NCI-H1048 (cell line): ENCODE data around the gene TLE2.
"Not testable (repeated sequence)": the region's sequence is repeated elsewhere in the genome, so short reads cannot be mapped to it uniquely, and the experiment has no call there.

Experiments
- DNase-seq: peaks from one replicate; lab custom pipeline; 2025; lab: John Stamatoyannopoulos, UW

Gene TLE2

DNA sequence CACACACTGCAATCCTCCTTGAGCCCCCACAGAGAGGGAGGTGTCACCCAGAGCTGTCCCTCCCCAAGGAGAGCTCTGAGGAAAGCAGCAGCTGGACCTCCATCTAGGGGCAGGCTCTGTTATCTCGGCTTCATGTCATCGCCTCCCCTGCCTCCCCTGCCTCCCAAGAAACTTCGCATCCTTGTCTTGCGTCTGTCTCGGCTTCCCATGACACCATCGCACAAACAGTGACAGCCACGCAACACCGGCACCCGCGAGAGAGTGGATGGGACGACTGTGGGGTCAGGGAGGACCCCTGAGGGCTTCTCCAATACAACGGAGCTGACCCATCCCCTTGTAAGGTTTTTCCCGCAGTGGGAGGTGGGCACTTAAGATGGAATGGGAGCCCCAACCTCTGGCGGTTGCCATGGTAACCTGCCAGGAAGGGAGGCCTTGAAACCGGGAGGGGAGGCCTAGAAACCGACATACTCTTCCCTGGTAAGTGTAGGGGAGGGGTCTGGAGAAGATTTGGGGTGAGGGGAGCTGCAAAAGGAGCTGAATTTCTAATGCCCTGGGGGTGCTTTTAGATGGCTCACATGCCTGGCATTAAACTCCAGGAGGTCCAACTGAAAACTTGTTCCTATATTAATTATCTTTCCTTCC is 16.3 kb downstream of the TLE2 start:
- no peak for DNase-seq

DNA sequence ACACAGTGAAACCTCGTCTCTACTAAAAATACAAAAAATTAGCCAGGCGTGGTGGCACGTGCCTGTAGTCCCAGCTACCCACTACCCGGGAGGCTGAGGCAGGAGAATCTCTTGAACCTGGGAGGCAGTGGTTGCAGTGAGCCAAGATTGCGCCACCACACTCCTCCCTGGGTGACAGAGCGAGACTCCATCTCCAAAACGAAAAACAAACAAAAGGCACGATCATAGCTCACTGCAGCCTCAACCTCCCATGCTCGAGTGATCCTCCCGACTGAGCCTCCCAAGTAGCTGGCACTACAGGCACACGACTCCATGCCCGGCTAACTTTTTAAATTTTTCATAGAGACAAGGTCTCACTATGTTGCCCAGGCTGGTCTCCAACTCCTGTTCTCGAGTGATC is 17.0 kb downstream of the TLE2 start:
- not testable (repeated sequence) for DNase-seq

DNA sequence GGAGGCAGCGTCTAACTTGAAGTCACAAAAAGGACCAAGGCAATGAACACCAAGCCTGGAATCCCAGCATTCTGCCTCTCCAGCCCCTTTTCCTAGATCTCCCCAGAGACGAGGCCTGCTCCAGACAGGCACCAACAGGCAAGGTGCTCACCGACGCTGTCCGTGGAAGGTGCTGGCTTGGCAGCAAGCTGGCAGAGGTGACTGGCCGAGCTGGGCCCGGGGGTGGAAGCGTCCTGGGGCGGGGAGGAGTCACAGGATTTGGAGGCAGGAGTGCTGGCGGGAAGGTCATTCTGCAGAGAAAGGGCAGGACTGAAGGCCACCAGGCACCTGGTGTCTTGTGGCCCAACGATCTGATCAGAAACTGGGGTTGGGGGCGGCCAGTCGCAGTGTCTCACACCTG is 18.2 kb downstream of the TLE2 start:
- no peak for DNase-seq

DNA sequence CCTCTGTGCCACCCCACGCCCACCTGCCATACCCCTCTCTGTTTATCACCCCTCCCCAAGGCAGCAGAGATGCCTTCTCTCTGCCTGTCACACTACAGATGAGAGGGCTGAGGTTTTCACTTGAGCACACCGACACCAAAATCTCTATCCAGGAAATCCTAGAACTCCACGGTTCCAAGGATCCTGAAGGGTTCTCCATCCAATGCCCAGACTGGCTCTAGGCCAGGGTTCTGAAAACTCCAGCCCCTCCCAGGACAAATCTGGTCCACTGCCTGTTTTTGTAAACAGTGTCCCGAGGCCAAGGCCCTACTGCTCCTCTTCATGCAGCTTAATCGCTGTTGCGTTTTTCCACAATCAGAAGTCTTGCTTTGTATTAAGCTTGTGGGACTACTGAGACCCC is 20.1 kb downstream of the TLE2 start:
- DNase-seq: no peak

DNA sequence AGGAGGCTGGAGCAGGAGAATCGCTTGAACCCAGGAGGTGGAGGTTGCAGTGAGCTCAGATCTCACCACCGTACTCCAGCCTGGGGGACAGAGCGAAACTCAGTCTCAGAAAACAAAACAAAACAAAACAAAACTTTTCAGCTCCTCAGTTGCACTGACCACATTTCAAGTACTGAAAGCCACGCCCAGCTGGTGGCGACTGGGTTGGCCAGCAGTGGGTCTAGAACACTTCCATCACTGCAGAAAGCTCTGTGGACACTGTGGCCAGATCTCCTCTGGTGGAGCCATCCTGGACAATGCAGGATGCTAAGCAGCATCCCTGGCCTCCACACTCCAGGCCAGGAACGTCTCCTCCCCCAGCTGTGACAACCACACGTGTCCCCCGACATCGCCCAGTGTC is 21.1 kb downstream of the TLE2 start:
- DNase-seq: no peak

DNA sequence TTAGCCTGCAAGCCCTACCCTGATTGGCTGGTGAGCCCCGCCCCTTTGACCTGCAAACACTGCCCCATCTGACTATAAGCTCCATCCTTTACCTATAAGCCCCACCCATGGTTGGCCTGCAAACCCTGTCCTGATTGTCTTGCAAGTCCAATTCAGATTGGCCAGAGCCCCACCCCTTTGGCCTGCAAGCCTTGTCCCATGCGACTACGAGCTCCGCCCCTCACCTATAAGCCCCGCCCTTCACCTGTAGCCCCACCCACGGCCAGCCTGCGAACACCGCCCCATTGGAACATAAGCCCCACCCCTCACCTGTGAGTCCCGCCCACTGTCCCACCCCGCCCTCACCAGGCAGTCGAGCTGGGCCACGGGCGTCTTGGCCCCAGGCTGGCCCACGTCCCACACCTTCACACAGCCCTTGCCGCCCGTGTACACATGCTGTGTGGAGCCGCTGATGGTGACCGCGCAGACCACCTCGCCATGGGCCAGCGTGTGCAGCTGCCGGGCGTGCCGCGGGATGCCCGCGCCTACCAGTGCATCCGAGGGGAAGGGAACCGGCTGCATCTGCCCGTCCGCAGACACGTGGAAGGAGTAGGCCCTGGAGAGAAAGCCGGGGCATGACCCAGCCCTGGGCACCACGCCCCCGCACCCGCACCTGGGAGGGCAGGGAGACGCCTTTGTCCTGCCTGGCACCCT is 22.9 kb downstream of the TLE2 start:
- DNase-seq: no peak

DNA sequence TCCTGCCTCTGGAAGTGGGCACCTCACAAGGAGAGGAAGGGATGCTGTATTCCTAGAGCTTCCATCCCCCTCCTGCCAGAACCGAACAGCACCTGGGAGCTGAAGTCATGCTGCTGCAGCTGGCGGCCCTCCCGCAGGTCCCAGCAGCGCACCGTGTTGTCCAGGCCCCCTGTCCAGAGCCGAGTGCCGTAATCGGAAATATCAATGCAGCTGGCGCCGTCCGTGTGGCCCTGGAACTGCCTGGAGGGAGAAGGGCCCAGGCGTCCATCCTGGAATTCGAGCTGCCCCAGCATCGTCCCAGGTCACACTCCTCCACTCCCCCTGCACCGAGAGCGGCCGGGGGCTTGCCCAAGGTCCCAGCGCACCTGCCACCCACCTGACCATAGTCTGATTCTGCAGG is 23.7 kb downstream of the TLE2 start:
- no peak for DNase-seq

DNA sequence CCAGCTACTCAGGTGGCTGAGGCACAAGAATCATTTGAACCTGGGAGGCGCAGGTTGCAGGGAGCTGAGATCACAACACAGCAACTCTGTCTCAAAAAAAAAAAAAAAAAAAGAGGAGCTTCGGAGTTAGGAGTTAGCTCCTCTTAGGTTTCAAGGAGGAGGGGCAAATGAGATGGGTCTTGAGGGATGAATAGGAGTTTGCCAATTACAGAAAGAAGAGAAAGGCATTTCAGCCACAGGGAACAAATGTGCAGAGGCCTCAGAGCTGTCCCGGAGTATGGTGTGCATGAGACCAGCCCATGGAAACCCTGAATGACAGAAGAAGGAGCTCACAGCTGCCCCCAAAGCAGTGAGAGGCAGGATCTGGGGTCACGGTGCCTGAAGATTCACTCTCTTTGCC is 24.6 kb downstream of the TLE2 start:
- no peak for DNase-seq

DNA sequence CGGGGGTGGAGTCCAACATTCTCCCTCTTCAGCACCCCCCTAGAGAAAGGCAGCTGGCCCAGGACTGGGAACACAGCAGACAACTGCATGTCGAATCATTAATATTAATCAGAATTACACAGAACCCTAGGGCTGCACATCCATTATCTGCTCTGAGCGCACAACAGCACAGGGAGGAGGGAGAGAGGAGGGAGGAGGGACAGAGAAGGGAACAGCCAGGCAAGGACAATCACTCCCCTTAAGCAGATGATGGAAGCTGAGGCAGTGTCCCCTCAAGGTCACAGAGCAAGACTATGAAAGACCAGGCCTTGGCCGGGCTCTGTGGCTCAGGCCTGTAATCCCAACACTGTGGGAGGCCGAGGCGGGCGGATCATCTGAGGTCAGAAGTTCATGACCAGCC is 26.0 kb downstream of the TLE2 start:
- DNase-seq: no peak

DNA sequence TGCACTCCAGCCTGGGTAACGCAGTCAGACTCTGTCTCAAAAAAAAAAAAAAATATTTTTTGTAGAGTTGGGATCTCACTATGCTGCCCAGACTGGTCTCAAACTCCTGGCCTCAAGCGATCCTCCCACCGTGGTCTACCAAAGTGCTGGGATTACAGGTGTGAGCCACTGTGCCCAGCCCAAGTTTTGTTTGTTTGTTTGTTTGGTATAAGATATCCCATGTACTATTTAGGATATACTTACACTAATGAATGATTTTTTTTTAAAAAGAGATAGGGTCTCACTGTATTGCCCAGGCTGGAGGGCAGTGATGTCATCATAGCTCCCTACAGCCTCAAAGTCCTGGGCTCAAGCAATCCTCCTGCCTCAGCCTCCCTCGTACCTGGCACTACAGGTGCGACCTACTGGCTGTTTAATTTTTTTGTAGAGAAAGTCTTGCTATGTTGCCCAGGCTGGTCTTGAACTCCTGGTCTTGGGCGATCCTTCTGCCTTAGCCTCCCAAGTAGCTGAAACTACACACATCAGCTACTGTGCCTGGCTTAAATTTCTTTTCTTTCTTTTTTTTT is 27.8 kb downstream of the TLE2 start:
- no peak for DNase-seq

DNA sequence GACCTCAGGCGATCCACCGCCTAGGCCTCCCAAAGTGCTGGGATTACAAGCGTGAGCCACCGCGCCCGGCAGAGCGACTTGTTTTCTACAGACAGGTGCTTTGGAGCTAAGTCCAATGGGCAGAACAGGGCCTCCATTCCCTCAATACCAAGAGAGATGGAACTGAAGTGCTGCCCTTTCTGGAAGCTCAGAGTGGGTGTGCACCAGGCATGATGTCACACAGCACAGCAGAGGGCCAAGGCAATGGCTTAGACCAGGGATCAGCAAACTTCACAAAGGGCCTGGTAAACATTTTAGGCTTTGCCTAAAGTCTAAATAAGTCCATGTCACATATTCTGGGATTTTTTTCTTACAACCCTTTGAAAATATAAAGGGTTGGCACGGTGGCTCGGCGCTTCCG is 30.4 kb downstream of the TLE2 start:
- DNase-seq: no peak

DNA sequence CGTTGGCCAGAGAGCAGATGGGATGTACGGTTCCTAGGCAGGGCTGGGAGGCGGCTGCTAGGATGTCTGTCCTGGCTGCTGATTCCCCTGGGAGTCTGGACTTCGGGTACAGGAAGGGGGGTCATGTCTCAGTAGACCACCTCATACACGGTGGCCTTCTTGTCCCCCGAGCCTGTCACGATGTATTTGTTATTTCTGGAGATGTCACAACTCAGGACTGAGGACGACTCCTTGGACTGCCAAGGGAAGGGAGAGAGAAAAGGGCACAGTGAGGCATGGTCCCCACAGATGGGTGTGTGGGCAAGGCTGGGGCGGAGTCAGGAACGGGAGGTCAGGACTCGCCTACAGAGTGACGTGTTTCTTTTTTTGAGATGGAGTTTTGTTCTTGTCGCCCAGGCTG is 31.4 kb downstream of the TLE2 start:
- no peak for DNase-seq

DNA sequence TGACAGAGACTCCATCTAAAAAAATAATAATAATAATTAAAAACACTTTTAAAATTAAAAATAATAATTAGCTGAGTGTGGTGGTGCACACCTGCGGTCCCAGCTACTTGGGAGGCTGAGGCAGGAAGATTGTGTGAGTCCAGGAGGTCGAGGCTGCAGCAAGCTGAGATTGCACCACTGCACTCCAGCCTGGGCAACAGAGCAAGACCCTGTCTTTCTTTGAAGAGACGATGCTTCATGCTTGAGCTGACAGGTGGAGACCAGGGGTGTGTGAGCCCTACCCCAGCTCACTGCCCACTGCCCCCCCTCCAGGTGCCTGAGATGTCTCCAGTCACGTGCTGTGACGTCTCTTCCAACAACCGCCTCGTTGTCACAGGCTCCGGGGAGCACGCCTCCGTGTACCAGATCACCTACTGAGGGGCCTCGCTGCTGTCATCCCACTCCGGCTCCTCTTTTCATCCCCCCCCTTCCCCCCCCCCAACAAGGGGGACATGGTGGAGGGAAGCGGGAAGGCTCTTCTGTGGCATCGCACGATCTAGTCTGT is 34.4 kb downstream of the TLE2 start:
- DNase-seq: no peak

DNA sequence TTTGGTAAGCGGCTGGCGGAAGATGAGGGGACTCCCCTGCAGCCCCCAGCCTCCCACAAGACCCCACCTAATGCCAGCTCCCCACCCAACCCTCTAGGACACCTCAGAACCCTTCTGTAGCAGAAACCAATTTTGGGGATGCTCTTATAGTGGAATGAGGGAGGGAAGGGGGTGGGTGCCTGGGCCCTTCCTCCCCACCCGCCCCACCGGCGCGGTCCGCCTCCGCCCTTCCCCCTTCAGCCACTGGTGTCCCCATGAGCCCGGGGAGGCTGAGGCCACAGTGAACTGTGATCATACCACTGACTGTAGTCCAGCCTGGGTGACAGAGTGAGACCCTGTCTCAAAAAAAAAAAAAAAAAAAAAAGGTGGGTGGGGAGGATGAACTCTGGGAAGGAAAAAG is 35.5 kb downstream of the TLE2 start:
- no peak for DNase-seq

DNA sequence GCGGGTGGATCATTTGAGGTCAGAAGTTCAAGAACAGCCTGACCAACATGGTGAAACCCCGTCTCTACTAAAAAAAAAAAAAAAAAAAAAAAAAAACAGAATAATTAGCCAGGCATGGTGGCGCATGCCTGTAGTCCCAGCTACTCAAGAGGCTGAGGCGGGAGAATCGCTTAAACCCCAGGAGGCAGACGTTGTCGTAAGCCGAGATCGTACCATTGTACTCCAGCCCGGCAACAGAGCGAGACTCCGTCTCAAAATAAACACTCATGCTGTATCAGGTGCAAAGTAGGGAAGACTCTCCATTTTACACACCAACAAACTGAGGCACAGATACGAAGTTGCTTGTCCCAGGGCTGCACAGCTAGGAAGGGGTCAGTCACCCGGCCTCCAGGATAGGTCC is 36.1 kb downstream of the TLE2 start:
- no peak for DNase-seq

DNA sequence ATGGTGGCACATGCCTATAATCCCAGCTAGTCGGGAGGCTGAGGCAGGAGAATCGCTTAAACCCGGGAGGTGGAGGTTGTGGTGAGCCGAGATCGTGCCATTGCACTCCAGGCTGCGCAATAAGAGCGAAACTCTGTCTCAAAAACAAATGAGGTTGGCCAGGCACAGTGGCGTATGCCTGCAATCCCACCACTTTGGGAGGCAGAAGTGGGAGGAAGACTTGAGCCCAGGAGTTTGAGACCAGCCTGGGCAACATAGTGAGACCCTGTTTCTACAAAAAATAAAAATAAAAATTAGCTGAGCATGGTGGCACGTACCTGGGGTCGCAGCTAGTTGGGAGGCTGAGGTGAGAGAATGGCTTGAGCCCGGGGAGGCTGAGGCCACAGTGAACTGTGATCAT is 36.7 kb downstream of the TLE2 start:
- not testable (repeated sequence) for DNase-seq

DNA sequence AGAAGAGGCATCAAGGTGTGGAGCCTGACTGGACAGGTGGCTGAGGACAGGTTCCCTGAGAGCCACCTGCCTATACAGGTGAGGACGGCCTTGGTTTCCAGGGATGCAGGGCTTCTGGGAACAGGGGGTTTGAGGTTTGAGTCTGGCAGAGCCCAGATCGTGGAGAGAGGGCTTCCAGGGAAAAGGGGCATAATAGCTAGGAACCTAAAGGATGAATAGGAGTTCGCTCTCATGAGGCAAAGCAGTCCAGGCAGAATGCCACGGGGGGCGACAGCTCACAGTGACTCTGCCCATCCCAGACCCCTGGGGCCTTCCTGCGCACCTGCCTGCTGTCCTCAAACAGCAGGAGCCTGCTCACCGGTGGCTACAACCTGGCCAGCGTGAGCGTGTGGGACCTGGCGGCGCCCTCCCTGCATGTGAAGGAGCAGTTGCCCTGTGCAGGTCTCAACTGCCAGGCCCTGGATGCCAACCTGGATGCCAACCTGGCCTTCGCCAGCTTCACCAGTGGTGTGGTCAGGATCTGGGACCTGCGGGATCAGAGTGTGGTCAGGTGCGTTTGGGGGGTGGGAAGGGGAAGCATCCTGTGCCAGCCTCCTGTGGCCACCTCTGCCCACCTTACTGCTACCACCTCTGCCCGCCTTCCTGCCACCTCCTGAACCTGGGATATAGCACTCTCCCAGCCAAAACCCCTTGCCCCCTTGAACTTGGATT is 39.7 kb downstream of the TLE2 start:
- no peak for DNase-seq

DNA sequence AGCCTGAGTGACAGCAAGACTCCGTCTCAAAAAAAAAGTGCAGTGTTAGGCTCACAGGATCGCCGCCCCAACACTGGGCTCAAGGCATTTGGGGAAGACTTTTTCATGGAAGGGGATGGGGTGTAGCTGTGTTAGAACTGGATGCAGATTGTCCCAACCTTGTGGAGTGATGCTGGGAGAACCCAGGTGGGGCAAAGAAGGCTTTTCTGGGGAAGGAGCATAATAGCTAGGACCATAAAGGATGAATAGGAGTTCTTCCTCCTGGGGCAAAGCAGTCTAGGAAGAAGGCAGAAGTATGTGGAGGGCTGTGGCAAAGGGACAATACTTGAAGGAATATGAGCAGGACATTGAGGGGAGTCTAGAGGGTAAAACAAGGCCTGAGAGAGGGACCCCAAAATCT is 40.5 kb downstream of the TLE2 start:
- no peak for DNase-seq

DNA sequence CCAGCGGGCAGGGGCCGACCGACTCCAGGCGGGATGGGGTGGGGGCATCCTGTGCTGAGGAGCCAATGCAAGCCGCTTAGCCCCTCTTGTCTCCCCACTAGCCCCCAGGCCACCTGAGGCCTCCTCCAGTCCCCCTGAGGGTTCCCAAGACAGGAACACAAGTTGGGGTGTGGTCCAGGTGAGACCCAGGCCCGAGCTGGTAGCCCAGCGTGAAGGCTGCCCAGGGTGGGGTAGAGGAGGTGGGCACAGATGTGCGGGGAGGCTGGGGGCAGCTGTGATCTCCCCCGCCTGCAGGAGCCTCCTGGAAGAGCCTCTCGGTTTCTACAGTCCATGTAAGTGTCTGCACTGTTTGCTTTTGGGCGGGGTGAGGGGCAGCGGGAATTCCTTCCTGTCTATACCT is 41.3 kb downstream of the TLE2 start:
- DNase-seq: no peak

DNA sequence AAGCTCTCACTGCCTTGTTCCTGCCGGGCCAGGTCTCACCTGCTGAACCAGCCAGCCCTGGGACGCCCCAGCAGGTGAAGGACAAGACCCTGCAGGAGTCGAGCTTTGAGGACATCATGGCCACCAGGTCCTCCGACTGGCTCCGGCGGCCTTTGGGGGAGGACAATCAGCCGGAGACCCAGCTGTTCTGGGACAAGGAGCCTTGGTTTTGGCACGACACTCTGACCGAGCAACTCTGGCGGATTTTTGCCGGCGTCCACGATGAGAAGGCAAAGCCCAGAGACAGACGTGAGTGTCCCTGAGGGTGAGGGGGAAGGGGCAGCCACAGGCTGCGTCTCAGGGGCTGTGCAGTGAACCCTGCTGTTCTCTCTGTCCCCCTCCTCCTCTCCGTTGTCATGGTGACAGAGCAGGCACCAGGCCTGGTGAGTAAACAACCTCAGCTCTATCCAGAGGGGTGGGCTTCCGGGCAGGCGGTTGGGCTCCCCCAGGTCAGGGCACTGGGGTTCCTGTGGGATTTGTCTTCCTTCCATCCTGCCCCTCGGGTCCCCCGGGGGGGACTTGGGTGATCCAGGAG is 42.0 kb downstream of the TLE2 start:
- DNase-seq: no peak

DNA sequence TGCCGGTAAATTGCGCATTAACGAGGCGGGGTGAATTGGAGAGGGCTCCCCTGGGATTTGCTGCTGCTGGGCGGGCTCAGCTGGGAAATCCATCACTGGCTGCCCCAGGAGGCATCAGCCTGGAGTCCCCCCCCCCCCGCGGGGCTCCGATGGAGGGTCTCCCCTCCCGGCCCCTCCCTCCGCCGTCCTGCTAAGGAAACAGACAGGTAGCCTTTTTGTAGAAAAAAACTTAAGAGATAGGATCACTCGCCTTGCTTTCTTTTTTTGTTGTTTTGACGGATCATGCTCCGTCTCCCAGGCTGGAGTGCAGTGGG is 44.9 kb downstream of the TLE2 start:
- DNase-seq: no peak

DNA sequence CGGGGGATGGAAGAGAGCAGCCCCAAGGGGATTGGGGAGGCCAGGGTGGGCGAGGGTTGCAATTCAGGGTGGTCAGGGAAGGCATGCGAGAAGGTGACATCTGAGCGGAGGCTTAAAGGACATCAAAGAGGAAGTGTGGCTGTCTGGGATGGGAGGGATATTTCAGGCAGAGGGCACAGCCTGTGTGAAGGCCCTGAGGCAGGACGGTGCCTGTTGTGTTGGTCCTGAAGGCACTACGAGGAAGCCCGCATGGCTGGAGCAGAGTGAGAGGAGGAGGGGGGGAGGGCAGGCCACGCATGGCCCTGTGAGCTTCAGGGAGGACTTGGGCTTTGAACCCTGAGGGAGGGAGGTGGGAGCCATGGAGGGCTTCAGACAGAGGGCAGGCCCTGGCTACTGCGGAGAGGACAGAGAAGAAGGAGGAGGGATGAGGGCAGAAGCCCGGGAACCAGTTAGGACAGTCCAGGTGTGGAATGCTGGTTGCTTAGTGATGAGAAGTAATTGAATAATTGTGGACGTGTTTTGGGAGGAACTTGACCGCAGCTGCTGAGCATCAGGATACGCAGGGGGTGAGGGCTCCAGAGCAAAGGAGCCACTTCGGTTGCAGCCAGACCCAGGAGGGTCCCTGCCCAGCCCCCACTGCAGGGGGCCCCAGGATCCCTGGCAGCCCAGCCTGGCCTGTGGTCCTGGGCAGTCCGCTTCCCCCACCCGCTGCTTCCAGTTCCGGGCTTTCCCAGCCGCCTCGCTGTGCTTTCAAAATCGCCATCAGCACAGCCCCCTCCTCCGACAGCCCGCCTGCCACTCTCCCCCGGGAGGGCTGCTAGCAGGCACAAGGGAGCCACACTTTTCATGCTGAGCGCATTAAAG is 45.5 kb downstream of the TLE2 start:
- no peak for DNase-seq
